ENCODE data around the gene PHACTR3.

DNA sequence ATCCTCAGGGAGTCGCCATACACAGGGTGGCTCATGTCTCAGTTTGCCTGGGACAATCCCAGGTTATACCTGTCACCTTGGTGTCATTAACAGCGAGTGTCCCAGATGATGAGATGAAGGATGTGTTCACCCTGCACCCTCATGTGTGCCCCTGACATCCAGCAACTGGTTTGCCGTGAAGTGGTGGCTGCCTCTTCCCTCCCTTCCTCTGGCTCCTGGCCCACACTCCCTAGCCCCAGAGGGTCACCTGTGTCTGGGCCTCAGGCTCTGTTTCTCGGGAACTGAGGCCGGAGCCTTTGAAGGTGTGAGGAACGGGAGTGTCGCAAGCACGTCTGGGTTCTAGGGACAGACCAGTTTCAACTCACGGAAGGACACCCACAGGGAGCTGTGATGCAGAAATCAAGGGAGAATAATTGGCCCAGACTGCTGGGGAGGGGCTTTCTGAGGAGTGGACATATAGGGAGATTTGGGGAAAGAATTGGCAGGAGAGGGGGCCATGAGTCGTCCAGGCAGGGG, 35.8 kb upstream of the PHACTR3 start:
- TF ChIP-seq CTCF (IDR thresholded peaks at IDR 0.05) (no peak), POLR2A (IDR thresholded peaks at IDR 0.05) (no peak)
